Hepatocyte (in vitro differentiated cells): ENCODE results near the gene PLXNB3. TPM values are rescaled to one million over a fixed set of nuclear protein-coding genes. Genes with fewer than 3 reads are reported as not detected.
"Not testable (repeated sequence)": the region's sequence is repeated elsewhere in the genome, so short reads cannot be mapped to it uniquely, and the experiment has no call there.

ENCODE experiments used
- DNase-seq: peaks from one replicate; pipeline ENCODE4 v3.0.0-alpha.2; 2016; ENCODE audit warnings: low spot score
- H2AFZ ChIP-seq: fragments of 200-600 bp; sonication (generic); 2 replicates; pipeline ENCODE4 v1.6.0; 2016; ENCODE audit warnings: antibody characterized with exemption, mild to moderate bottlenecking
- H3K27ac ChIP-seq: fragments of 200-600 bp; sonication (generic); 2 replicates; pipeline ENCODE4 v1.5.1; 2016; ENCODE audit warnings: mild to moderate bottlenecking
- H3K27me3 ChIP-seq: fragments of 200-600 bp; sonication (generic); 2 replicates; pipeline ENCODE4 v1.6.1; 2016
- H3K36me3 ChIP-seq: fragments of 200-600 bp; sonication (generic); replicated peaks from 2 replicates; pipeline ENCODE4 v1.5.1; 2016; ENCODE audit warnings: low read depth; ENCODE audit not compliant: insufficient read depth
- H3K4me1 ChIP-seq: fragments of 200-600 bp; sonication (generic); 2 replicates; pipeline ENCODE4 v1.5.1; 2016; ENCODE audit warnings: mild to moderate bottlenecking, moderate library complexity; ENCODE audit not compliant: insufficient read depth
- H3K4me2 ChIP-seq: fragments of 200-600 bp; sonication (generic); 2 replicates; pipeline ENCODE4 v1.6.0; 2016
- H3K4me3 ChIP-seq: fragments of 200-600 bp; sonication (generic); 2 replicates; pipeline ENCODE4 v1.5.1; 2016; ENCODE audit warnings: mild to moderate bottlenecking
- H3K79me2 ChIP-seq: fragments of 200-600 bp; sonication (generic); 2 replicates; pipeline ENCODE4 v1.6.0; 2017; ENCODE audit warnings: mild to moderate bottlenecking
- H3K9me2 ChIP-seq: fragments of 200-600 bp; sonication (generic); replicated peaks from 2 replicates; pipeline ENCODE4 v1.6.0; 2017; ENCODE audit warnings: mild to moderate bottlenecking; ENCODE audit not compliant: insufficient read depth
- H3K9me3 ChIP-seq: fragments of 200-600 bp; sonication (generic); 2 replicates; pipeline ENCODE4 v1.5.1; 2016; ENCODE audit warnings: low read depth, mild to moderate bottlenecking
- H4K20me1 ChIP-seq: fragments of 200-600 bp; sonication (generic); 2 replicates; pipeline ENCODE4 v1.6.0; 2016; ENCODE audit warnings: mild to moderate bottlenecking; ENCODE audit not compliant: insufficient read depth, poor library complexity, severe bottlenecking
- EZH2 ChIP-seq: fragments of 200-600 bp; sonication (generic); IDR thresholded peaks from 2 replicates; pipeline ENCODE4 v1.6.1; 2016; ENCODE audit warnings: antibody characterized with exemption, mild to moderate bottlenecking, borderline replicate concordance
- EZH2phosphoT487 ChIP-seq: fragments of 200-600 bp; sonication (generic); IDR thresholded peaks from one replicate; pipeline ENCODE4 v1.6.1; 2018; ENCODE audit warnings: antibody characterized with exemption, mild to moderate bottlenecking, low read depth, moderate library complexity; ENCODE audit not compliant: unreplicated experiment, severe bottlenecking
- WGBS: methylation state at CpG from one replicate; pipeline ENCODE4 v1.1.6; 2016; ENCODE audit warnings: low lambda C conversion rate; ENCODE audit errors: missing lambda C conversion rate; 5-methylcytosine and 5-hydroxymethylcytosine counted together
- polyA plus RNA-seq: library from polyadenylated mRNA; unstranded; fragments of >200 nt; fragmentation: Nextera tagmentation; extraction: Ambion mirVana; gene quantifications from 2 replicates; pipeline ENCODE4 v1.2.1, GENCODE V29; 2016
- total RNA-seq: library from RNA; depleted of rRNA; stranded (reverse); fragments of >200 nt; gene quantifications from 2 replicates; pipeline ENCODE4 v1.2.3, GENCODE V29; 2014
- TF ChIP-seq, protein P1 (sequence below): fragments of 200-600 bp; sonication (generic); IDR thresholded peaks from 2 replicates; pipeline ENCODE4 v1.5.1; 2016; ENCODE audit warnings: antibody characterized with exemption, mild to moderate bottlenecking; ENCODE audit not compliant: poor library complexity

Gene PLXNB3
- total and polyA plus RNA-seq, 2 experiments from 2014 or later, result 0.27 to 0.87 TPM

DNA sequence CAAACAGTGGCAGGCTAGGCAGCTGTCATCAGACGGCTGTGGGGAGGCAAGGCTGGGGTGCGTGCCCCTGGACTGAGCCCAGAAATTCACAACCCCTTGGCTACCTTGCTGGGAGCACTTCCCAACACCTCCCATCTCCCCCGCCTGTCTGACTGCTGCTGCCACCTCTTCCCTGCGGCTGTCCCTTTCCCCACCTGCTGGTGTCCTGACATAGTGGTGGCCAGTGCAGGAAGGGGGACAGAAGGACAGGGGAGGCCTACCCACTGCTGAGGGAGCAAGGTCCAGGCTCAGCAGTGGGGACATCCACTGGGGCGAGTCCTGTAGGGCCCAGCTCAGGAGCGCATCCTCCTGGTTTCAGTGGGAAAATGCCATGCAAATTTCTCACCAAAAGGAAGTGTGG, 36.0 kb upstream of the PLXNB3 start:
- TF ChIP-seq EZH2, result no peak
- TF ChIP-seq, protein P1, sequence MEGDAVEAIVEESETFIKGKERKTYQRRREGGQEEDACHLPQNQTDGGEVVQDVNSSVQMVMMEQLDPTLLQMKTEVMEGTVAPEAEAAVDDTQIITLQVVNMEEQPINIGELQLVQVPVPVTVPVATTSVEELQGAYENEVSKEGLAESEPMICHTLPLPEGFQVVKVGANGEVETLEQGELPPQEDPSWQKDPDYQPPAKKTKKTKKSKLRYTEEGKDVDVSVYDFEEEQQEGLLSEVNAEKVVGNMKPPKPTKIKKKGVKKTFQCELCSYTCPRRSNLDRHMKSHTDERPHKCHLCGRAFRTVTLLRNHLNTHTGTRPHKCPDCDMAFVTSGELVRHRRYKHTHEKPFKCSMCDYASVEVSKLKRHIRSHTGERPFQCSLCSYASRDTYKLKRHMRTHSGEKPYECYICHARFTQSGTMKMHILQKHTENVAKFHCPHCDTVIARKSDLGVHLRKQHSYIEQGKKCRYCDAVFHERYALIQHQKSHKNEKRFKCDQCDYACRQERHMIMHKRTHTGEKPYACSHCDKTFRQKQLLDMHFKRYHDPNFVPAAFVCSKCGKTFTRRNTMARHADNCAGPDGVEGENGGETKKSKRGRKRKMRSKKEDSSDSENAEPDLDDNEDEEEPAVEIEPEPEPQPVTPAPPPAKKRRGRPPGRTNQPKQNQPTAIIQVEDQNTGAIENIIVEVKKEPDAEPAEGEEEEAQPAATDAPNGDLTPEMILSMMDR, result no peak
- no peak for TF ChIP-seq EZH2phosphoT487
- H3K79me2 ChIP-seq, result peaks cover 2% of the 10 kb centered on the region
- no peak overlapping the region for H2AFZ ChIP-seq
- peaks cover 21% of the 10 kb centered on the region for H3K4me1 ChIP-seq
- H3K36me3 ChIP-seq, result no peaks in the 10 kb centered on the region
- no peak overlapping the region for H3K4me3 ChIP-seq
- no peaks in the 10 kb centered on the region for H3K27me3 ChIP-seq
- no peak overlapping the region for H3K27ac ChIP-seq
- no peak for DNase-seq
- peaks cover 3% of the 10 kb centered on the region for H4K20me1 ChIP-seq
- no peak overlapping the region for H3K4me2 ChIP-seq
- no peaks in the 10 kb centered on the region for H3K9me3 ChIP-seq
- H3K9me2 ChIP-seq, result no peaks in the 10 kb centered on the region
- 93% methylated on average over 6 of the region's 6 CpGs for WGBS

DNA sequence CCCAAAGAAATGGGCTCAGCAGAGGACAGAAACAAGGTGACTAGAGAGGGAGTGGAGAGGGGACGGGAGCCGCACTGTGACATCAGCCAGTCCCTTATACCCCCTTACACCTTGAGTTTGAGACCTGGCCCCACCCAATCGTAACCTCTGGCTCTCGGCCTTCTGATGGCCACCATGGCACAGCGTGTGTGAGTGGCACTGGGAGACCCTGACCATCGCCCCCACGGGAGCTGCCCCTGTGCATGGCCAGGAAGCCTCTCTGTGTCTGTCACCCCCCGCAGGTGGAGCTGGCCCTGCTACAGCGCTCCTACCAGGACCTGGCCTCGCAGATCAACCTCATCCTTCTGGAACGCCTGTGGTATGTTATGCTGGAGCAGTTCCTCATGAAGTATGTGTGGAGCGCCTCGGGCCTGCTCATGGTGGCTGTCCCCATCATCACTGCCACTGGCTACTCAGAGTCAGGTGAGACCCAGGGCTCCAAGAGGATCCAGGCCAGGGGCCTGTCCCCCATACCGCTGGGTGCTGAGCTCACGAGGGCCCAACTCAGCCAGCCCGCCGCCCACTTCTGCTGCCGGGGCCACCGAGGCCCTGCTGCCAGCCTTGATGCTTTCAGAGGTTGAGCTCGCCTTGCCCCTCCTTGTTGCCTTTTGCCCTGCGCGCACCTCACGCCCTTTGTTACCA, 35.0 kb upstream of the PLXNB3 start:
- H3K4me1 ChIP-seq, result peaks cover 21% of the 10 kb centered on the region
- TF ChIP-seq EZH2, result no peak
- no peak for TF ChIP-seq EZH2phosphoT487
- TF ChIP-seq, protein P1, result no peak
- peaks cover 2% of the 10 kb centered on the region for H3K79me2 ChIP-seq
- H3K9me3 ChIP-seq, result no peaks in the 10 kb centered on the region
- no peak for DNase-seq
- WGBS, result 94% methylated on average over 23 of the region's 23 CpGs
- H3K9me2 ChIP-seq, result no peaks in the 10 kb centered on the region
- no peak overlapping the region for H3K4me3 ChIP-seq
- no peak overlapping the region for H3K4me2 ChIP-seq
- H3K27me3 ChIP-seq, result no peaks in the 10 kb centered on the region
- H2AFZ ChIP-seq, result no peak overlapping the region
- H3K27ac ChIP-seq, result no peak overlapping the region
- no peaks in the 10 kb centered on the region for H3K36me3 ChIP-seq
- no peaks in the 10 kb centered on the region for H4K20me1 ChIP-seq

DNA sequence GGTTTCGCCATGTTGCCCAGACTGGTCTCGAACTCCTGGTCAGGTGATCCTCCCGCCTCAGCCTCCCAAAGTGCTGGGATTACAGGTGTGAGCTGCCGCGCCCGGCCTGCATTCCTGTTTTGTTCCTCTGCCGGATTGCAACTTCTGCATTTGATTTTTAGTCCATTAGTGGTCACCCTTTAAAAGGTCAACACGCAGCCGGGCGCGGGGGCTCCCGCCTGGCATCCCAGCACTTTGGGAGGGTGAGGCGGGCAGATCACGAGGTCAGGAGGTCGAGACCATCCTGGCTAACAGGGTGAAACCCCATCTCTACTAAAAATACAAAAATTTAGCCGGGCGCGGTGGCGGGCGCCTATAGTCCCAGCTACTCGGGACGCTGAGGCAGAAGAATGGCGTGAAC, 33.9 kb upstream of the PLXNB3 start:
- 91% methylated on average over 23 of the region's 23 CpGs for WGBS
- H3K9me3 ChIP-seq, DNase-seq, H3K4me2 ChIP-seq, H3K27ac ChIP-seq, H3K27me3 ChIP-seq, H4K20me1 ChIP-seq, H3K9me2 ChIP-seq, H2AFZ ChIP-seq, H3K4me3 ChIP-seq, H3K36me3 ChIP-seq, H3K79me2 ChIP-seq: not testable (repeated sequence)
- peaks cover 17% of the 10 kb centered on the region for H3K4me1 ChIP-seq

DNA sequence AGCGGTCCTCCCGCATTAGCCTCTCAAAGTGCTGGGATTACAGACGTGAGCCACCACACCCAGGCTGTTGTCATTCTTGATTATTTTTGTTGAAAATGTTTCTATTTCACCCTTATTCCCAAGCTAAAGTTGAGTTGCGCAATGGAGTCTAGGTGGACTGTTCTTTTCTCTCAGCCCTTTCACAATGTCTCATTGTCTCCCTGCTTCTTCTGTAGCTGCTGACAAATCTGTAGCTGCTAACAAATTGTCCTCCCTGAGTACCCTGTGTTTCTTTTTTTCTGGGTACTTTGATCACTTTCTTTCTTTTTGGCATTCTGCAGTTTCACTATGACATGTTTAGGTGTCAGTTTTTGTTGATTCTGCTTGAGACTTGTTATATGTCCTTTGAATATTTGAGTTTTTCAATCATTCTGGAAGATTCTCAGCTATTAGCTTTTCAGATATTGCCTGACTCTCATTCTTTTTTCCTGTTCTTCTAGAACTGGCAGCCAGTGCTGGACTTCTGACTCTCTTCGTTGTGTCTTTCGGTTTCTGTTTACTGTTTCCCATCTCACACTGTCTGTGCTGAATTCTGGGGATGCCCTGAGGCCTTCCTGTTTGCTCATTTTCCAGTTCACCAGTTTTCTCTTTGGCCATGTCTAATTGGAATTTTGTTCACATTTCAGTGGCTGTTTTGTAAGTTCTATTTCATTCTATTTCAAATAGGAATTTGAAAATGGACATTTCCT, 32.8 kb upstream of the PLXNB3 start:
- H3K27ac ChIP-seq, result no peak overlapping the region
- no peak overlapping the region for H2AFZ ChIP-seq
- 84% methylated on average over 6 of the region's 6 CpGs for WGBS
- DNase-seq, result no peak
- H3K36me3 ChIP-seq, result no peaks in the 10 kb centered on the region
- H3K79me2 ChIP-seq, result no peaks in the 10 kb centered on the region
- H3K9me3 ChIP-seq, result no peaks in the 10 kb centered on the region
- no peak overlapping the region for H3K4me3 ChIP-seq
- TF ChIP-seq EZH2, result no peak
- TF ChIP-seq, protein P1, result no peak
- TF ChIP-seq EZH2phosphoT487, result no peak
- H3K9me2 ChIP-seq, result no peaks in the 10 kb centered on the region
- peaks cover 13% of the 10 kb centered on the region for H3K4me1 ChIP-seq
- no peaks in the 10 kb centered on the region for H3K27me3 ChIP-seq
- H3K4me2 ChIP-seq, result no peak overlapping the region
- no peaks in the 10 kb centered on the region for H4K20me1 ChIP-seq
